Suprapubic skin (tissue), 4 donors: Measurements from ENCODE around the gene KRTAP24-1. TPM values are rescaled to one million over a fixed set of nuclear protein-coding genes. Genes with fewer than 3 reads are reported as not detected.

Source experiments
- DNase-seq, 2 donors: peaks; one replicate each; pipeline ENCODE4 v3.0.0-alpha.2; 2019; ENCODE audit warnings: low spot score in 2 of 2
- H3K27ac ChIP-seq: fragments of 200-600 bp; sonication (generic); one replicate; pipeline ENCODE4 v1.5.1; 2019
- H3K27me3 ChIP-seq: fragments of 200-600 bp; sonication (generic); one replicate; pipeline ENCODE4 v1.5.1; 2019
- H3K36me3 ChIP-seq: fragments of 200-600 bp; sonication (generic); one replicate; pipeline ENCODE4 v1.5.1; 2019
- H3K4me1 ChIP-seq: fragments of 200-600 bp; sonication (generic); one replicate; pipeline ENCODE4 v1.5.1; 2019
- H3K4me3 ChIP-seq: fragments of 200-600 bp; sonication (generic); one replicate; pipeline ENCODE4 v1.5.1; 2019; ENCODE audit warnings: mild to moderate bottlenecking
- H3K9me3 ChIP-seq: fragments of 200-600 bp; sonication (generic); one replicate; pipeline ENCODE4 v1.5.1; 2019
- EP300 ChIP-seq: sonication (generic); formaldehyde crosslinking; IDR thresholded peaks from one replicate; pipeline ENCODE4 v1.6.1; 2017; ENCODE audit warnings: antibody characterized with exemption
- POLR2A ChIP-seq, 2 donors: fragments of 450-650 bp; IDR thresholded peaks; one replicate each; pipeline ENCODE4 v1.6.1; 2017; ENCODE audit warnings: antibody characterized with exemption in 2 of 2, mild to moderate bottlenecking in 2 of 2, moderate library complexity in 2 of 2
- POLR2AphosphoS5 ChIP-seq, 3 donors: sonication (generic); formaldehyde crosslinking; IDR thresholded peaks; one replicate each; pipeline ENCODE4 v1.6.1; 2017; ENCODE audit warnings: antibody characterized with exemption in 3 of 3
- WGBS: methylation state at CpG from one replicate; pipeline ENCODE4 v1.1.5; 2018; 5-methylcytosine and 5-hydroxymethylcytosine counted together
- total RNA-seq, 4 donors: library from RNA; depleted of rRNA; stranded (reverse); fragments of >200 nt; gene quantifications; one replicate each; pipeline ENCODE4 v1.1.0, GENCODE V29; 2016
- TF ChIP-seq, protein P1 (sequence below), 2 donors: fragments of 200-600 bp in 1 of 2; fragments of 450-650 bp in 1 of 2; sonication (generic) in 1 of 2; IDR thresholded peaks; one replicate each; pipeline ENCODE4 v1.5.1; 2016 to 2019; ENCODE audit warnings: antibody characterized with exemption in 2 of 2, mild to moderate bottlenecking in 1 of 2, moderate library complexity in 1 of 2

Gene KRTAP24-1
- total RNA-seq, 4 donors from 2014 or later, result 0.47 to 9.7 (median 4.5) TPM; not detected in 1

DNA sequence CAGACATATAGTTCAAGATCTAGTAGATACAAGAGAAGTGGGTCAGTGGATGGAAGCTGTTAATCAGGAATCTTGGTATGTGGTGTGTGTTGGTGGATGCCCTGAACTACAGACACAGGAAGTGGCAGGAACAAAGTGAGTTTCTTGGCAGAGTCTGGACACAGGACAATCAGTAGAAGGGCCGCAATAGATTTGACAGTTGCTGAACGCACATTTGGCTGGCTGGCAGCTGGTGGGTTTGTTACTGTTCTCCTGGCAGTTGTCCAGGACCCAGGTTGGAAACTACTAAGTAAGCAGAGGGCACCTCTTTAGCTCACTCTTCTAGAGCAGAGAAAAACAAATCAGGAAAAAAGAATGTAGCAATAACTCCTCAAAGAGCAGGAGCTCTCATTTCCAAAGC is 24.1 kb upstream of the KRTAP24-1 start:
- TF ChIP-seq EP300 (no peak), POLR2A (IDR thresholded peaks at IDR 0.05) (no peak), POLR2AphosphoS5 (IDR thresholded peaks at IDR 0.05) (no peak)
- Histone ChIP-seq H3K27me3 (no peaks in the 10 kb centered on the region), H3K27ac (no peak overlapping the region), H3K4me1 (no peaks in the 10 kb centered on the region), H3K9me3 (no peaks in the 10 kb centered on the region), H3K36me3 (no peaks in the 10 kb centered on the region), H3K4me3 (no peak overlapping the region)
- 71% methylated on average over 2 of the region's 2 CpGs for WGBS
- DNase-seq, result no peak

DNA sequence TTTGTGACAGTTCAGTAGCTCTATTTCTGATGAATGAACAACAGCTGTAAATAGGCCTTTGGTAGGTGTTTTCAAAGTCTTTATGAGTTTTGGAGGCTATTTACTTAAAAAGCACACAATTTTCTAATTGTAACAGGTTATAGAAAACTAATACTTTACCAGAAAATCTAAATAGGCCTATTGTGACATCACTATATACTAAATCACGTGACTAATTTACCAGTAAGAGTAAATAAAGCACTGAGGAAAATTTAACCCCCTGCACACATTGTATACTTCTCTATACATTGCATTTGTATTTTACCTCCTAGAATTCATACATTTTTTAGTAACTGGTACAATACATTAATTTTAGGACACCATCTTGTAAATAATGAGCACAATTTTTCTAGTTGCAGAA is 22.4 kb upstream of the KRTAP24-1 start:
- Histone ChIP-seq H3K9me3 (peaks cover 6% of the 10 kb centered on the region), H3K27ac (no peak overlapping the region), H3K4me1 (no peaks in the 10 kb centered on the region), H3K4me3 (no peak overlapping the region), H3K36me3 (no peaks in the 10 kb centered on the region), H3K27me3 (no peaks in the 10 kb centered on the region)
- TF ChIP-seq POLR2A (IDR thresholded peaks at IDR 0.05) (no peak), POLR2AphosphoS5 (IDR thresholded peaks at IDR 0.05) (no peak), EP300 (no peak)
- TF ChIP-seq, protein P1, sequence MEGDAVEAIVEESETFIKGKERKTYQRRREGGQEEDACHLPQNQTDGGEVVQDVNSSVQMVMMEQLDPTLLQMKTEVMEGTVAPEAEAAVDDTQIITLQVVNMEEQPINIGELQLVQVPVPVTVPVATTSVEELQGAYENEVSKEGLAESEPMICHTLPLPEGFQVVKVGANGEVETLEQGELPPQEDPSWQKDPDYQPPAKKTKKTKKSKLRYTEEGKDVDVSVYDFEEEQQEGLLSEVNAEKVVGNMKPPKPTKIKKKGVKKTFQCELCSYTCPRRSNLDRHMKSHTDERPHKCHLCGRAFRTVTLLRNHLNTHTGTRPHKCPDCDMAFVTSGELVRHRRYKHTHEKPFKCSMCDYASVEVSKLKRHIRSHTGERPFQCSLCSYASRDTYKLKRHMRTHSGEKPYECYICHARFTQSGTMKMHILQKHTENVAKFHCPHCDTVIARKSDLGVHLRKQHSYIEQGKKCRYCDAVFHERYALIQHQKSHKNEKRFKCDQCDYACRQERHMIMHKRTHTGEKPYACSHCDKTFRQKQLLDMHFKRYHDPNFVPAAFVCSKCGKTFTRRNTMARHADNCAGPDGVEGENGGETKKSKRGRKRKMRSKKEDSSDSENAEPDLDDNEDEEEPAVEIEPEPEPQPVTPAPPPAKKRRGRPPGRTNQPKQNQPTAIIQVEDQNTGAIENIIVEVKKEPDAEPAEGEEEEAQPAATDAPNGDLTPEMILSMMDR (IDR thresholded peaks at IDR 0.05), result no peak
- DNase-seq, result no peak
- WGBS, result 58% methylated on average over 1 of the region's 1 CpG

DNA sequence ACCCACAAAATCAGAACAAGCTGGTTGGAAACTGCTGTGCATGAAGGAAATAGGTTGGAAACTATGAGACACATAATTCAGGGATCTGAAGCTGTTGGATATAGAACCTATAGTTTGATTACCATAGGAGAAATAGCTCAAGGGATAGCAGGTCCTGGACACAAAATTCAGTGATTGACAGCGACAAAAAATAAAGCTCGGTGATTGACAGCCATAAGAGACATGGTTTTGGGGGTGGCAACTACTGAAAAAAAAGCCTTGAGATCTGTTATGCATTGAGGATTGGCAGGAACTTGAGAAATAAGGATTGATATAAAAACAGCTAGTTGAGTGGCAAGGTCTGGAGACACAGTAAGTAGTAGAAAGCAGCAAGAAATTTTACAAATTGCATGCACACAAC is 6.5 kb upstream of the KRTAP24-1 start, which contains the start of gene KRTAP25-1:
KRTAP25-1 (minus strand) TSS at position 300 of the 400 bp plus-strand sequence; CDS start at position 276, 24 bp downstream.
- no peak within 1 kb of the TSS for H3K4me3 ChIP-seq
- TF ChIP-seq EP300 (no peak), POLR2A (IDR thresholded peaks at IDR 0.05) (no peak), POLR2AphosphoS5 (IDR thresholded peaks at IDR 0.05) (no peak)
- TF ChIP-seq, protein P1 (IDR thresholded peaks at IDR 0.05), result no peak
- 100% methylated on average over 2 of the region's 2 CpGs for WGBS

DNA sequence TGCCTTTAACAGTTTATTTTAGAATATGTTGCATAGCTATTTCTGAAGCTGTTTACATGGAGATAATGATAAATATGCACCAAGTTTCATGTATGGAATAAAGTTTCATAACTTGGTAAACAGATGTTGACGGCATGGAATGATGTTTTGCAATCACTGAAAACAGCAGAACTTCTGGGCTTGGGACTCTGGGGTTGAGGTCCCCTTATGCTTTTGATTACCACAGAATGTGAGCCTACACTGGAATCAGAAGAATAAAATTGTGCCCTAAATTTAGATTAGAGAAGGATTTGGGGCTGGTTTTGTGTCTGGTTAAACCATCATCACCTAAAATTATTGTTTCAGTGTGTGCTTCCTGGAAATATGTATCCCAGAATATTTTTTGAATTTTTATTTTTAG is 11.1 kb downstream of the KRTAP24-1 start:
- H3K27me3 ChIP-seq, result no peaks in the 10 kb centered on the region
- H3K4me1 ChIP-seq, result no peaks in the 10 kb centered on the region
- H3K27ac ChIP-seq, result no peak overlapping the region
- TF ChIP-seq, protein P1 (IDR thresholded peaks at IDR 0.05), result no peak
- no peak for TF ChIP-seq POLR2AphosphoS5 (IDR thresholded peaks at IDR 0.05)
- no peaks in the 10 kb centered on the region for H3K36me3 ChIP-seq
- DNase-seq, result no peak
- 76% methylated on average over 1 of the region's 1 CpG for WGBS
- H3K9me3 ChIP-seq, result no peaks in the 10 kb centered on the region
- no peak overlapping the region for H3K4me3 ChIP-seq

More for the DNA sequence above, 6.5 kb upstream of the KRTAP24-1 start, which contains the start of gene KRTAP25-1:
- H3K4me1 ChIP-seq, result no peaks in the 10 kb centered on the region
- H3K9me3 ChIP-seq, result no peaks in the 10 kb centered on the region
- no peaks in the 10 kb centered on the region for H3K36me3 ChIP-seq
- no peaks in the 10 kb centered on the region for H3K27me3 ChIP-seq
- no peak within 1 kb of the TSS for H3K27ac ChIP-seq
- no peak for DNase-seq

DNA sequence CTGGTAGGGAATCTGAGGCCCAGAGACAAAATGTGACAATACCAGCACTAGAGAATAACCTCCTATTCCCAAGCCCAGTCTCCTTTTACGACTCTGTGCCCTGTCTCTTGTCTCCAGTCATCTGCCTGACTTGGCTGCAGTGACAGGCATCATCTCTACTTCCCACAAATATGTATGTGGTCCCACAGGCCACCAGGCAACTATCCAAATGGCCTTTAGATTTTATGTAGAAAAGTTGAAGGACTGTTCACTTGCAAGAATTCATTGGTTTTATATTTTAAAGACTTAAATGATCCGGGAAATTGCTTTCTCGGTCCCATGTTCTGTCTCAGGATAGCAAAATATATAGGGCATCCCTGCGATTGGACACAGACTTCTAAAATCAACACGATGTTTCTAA is 11.6 kb downstream of the KRTAP24-1 start:
- Histone ChIP-seq H3K36me3 (no peaks in the 10 kb centered on the region), H3K27ac (no peak overlapping the region), H3K27me3 (no peaks in the 10 kb centered on the region), H3K9me3 (no peaks in the 10 kb centered on the region), H3K4me1 (no peaks in the 10 kb centered on the region), H3K4me3 (no peak overlapping the region)
- DNase-seq, result no peak
- TF ChIP-seq, protein P1 (IDR thresholded peaks at IDR 0.05), result no peak
- 71% methylated on average over 5 of the region's 5 CpGs for WGBS
